GM04503 (cell line): ENCODE measurements around the gene SNX25.

ENCODE experiments used
- DNase-seq: peaks from one replicate; pipeline ENCODE4 v3.0.0-alpha.2; 2012; ENCODE audit warnings: low read depth

SNX25 gene

DNA sequence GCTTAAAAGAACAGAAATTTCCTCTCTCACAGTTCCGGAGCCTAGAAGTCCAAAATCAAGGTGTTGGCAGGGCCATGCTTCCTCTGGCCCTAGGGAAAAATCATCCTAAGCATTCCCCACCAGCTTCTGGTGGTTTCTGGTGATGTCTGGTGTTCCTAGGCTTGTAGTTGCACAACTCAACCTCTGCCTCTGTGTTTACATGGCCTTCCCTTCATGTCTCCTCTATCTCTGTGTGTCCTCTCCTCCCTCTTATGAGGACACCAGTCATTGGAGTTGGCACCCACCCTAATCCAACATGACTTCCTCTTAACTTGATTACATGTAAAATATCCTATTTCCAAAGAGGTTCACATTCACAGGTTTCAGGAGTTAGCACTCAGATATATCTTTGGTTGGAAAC is 170.9 kb downstream of the SNX25 start:
- no peak for DNase-seq

- no peak for DNase-seq
Observed at GRCh38 chr4:185381288-185382196, 172.1 kb downstream of the SNX25 start.

GRCh38 chr4:185382754-185383153 is 173.4 kb downstream of the SNX25 start:
- DNase-seq: no peak

DNA sequence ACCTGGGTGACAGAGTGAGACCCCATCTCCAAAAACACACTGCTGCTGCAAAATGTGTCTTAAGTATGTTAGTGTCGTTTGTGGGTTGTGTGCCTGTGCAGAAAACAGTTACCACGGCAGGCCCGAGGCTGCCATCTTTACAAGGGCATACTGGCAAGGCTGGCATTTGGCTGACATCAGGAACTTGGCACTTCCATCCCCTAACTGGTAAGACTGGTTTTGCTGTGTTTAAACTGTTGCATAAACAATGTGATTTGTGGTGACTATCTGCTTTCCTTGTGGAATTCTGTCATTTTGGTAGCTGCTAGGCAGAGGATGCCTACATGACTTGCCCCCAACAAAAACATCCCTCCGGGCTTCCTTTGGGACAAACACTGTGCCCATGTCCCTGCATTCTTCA is 174.1 kb downstream of the SNX25 start:
- DNase-seq: no peak

DNA sequence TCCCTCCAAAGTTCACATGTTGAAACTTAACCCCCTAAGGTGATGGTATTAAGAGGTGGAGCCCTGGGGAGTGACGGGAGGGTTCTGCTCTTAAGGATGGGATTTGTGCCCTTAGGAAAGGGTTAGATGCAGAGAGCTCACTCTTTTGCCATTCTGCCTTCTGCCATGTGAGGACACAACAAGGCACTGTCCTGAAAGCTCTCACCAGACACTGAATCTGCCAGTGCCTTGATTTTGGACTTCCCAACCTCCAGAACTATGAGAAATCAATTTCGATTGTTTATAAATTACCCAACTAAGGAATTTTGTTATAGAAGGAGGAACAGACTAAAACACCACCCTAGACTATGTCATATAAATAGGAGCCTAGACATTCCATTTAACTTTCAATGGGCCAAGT is 174.7 kb downstream of the SNX25 start:
- no peak for DNase-seq

DNA sequence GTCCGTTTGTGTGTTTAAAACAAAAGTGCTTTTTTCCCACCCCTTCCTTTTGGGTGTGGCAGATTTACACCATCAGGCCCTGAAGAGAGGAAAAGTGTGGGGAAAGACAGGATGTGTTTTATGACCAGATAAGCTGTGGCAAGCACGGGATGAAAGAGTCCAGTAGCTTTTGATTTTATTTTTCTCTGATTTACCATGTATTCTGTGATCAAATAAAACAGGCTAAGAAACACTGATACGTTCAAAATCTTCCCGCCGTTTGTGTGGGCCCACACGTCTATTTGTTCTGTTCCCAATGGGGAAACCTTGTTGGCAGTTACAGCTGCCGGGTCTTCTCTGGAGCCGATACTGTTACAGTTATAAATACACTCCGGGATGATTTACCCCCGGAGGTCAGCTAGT is 175.5 kb downstream of the SNX25 start:
- DNase-seq: no peak

DNA sequence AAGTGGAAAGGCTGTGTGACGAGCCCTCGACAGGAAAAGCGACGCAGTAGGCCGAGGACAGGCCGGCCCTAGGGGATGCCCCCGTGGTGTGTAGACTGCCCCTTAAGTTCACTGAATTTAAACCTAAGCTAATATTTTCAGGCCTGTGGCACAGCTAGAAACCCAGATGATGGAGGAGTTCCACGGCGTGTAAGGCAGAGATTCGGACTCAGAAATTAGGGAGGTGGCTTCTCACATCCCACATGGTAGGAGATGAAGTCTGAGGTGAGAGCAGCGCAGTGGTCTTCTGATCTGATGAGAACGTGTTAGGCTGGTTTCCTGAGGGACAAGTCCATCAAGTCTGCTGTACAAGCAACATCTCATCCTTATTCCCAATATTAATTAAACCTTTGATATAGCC is 178.6 kb downstream of the SNX25 start:
- no peak for DNase-seq

DNA sequence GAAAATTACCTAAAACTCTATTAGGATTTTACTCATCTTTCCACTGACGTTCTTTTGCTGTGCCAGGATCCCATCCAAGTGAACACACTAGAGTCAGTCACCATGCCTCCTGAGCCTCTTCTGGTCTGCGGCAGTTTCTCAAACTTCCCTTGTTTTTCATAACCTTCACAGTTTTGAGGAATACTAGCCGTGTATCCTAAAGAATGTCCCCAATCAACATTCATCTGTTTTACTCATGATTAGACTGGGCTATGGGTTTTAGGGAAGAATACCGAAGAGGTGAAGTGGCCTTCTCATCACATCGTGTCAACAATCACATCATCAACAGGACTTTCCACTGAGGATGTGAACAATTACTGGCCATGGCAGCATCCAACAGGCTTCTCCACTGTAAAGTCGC is 181.5 kb downstream of the SNX25 start:
- DNase-seq: no peak

GRCh38 chr4:185392156-185392555 is 182.8 kb downstream of the SNX25 start:
- no peak for DNase-seq

DNA sequence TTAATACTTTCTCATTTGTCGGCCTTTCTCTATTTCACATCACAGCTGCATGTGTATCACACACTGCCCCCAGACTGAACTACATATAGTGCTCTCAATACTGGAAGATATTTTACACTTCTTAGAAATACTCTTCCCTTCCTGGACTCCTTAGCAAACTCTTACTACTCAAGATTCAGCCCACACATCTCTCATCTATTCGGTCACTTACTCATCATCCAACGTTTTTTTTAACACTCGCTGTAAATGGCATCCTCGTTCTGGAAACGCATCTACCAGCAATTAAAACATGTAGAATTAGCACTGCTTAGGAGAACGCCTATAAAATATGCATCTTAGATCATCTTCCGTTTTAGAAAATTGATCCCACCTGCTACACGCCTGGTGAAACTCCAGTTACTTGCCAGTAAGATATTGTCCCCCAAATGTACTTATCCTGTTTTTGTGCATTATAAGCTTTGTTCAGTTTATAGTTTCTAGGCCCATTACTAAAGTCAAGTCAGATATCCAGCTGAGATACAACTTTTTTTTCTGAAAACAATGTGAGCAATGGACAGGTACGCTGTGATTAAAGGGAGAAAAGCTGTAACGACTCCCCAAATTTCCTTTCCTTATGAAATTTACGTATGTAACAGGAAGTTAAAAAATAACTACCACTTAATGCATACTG is 185.3 kb downstream of the SNX25 start:
- DNase-seq: no peak

GRCh38 chr4:185395238-185395955 is 186.0 kb downstream of the SNX25 start, which contains the start of gene LRP2BP:
LRP2BP (minus strand) TSS chr4:185395924; CDS start chr4:185378186, 17,738 bp downstream.
- no peak for DNase-seq

- DNase-seq: peak; percentile 80
Observed at GRCh38 chr4:185395956-185396723, 186.7 kb downstream of the SNX25 start.

- DNase-seq: no peak
Observed at GRCh38 chr4:185396724-185397385, 187.5 kb downstream of the SNX25 start, which contains the start of gene ANKRD37. ANKRD37 (plus strand) TSS chr4:185396841; CDS start chr4:185396924, 83 bp downstream.

DNA sequence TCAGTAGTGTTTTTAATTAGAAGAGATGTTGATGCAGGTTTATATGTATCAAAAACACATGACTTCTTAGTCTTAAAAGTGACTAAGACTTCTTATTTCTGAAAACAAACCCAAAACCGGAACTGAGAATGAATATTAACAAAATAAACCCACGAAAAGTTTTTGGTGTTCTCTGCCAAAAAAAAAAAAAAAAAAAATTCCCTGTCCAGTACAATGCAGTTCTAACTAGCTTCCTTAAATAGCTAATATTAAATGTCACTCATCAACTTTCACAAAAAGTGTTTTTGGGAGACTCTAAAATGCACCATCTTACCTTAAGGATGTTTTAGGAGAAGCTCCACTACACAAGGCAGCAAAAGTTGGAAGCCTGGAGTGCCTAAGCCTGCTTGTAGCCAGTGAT is 189.2 kb downstream of the SNX25 start:
- DNase-seq: no peak

GRCh38 chr4:185399466-185399865 is 190.1 kb downstream of the SNX25 start:
- no peak for DNase-seq

GRCh38 chr4:185404031-185404430 is 194.6 kb downstream of the SNX25 start:
- DNase-seq: no peak

DNA sequence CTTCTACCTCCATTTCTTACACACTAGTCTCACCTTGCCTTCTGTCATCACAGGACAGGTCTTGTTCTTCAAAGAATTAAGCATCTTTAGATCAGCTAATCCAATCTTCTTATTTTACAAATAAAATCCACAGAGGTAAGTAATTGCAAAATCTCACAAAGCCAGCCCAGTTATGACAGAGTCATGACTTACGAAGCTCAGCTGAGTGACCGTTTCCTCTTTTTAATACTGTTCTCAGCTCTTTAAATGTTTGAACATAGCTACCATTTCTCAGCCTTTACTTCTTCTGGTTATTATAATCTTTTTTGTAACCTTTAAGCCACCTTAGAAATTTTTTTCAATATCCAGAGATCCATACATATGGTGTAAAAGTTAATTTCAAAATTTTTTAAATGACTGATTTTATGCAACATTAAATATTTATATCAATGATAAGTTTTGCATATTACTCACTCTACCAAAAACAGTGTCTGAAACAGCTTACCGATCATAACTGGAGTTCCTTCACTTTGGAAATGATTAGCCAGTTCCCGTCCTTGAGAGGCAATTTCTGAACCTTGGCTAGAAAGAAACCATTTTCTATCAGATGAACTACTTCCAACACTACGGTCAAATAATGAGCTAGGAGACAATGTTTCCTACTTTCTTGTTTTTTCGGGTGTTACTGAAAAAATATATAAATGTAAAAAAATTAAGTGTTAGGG is 196.1 kb downstream of the SNX25 start:
- DNase-seq: no peak

- no peak for DNase-seq
Observed at GRCh38 chr4:185408432-185408831, 199.0 kb downstream of the SNX25 start.

- no peak for DNase-seq
Observed at GRCh38 chr4:185411849-185412248, 202.5 kb downstream of the SNX25 start.

DNA sequence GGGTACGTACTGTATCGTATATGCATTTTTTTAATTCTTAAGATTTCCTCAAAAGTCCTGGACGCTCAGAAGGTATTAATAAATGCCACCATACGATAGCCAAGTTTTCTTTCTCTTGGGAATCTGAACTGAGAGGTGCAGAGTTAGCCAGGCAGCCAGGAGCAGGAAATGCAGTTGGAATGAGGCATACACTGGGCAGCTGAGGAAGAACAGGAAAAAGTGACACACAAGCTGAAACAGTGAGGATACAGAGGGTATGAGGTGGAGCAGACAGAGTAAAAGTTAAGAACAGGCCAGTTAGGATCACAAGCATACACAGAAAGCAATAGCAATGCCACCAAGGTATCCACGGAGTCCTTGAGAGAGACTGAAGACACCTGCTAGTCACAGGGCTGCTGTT is 203.0 kb downstream of the SNX25 start:
- DNase-seq: no peak
